SK-N-SH (cell line): Measurements from ENCODE around the gene LDB2.

ENCODE experiments used
- ELF1 ChIP-seq: IDR thresholded peaks from 2 replicates; pipeline ENCODE4 v1.4.0; 2012
- MAX ChIP-seq: IDR thresholded peaks from 2 replicates; pipeline ENCODE4 v1.4.0; 2012; ENCODE audit warnings: low read depth
- MXI1 ChIP-seq: IDR thresholded peaks from 2 replicates; pipeline ENCODE4 v1.6.1; 2012; ENCODE audit warnings: mild to moderate bottlenecking, low read depth, low read length, improper control_type of control experiment
- NFIC ChIP-seq: IDR thresholded peaks from 2 replicates; pipeline ENCODE4 v1.4.0; 2012; ENCODE audit warnings: borderline replicate concordance
- POLR2AphosphoS5 ChIP-seq: IDR thresholded peaks from 2 replicates; pipeline ENCODE4 v1.6.1; 2012; ENCODE audit warnings: low read depth, low read length
- SIN3A ChIP-seq: IDR thresholded peaks from 2 replicates; pipeline ENCODE4 v1.6.1; 2012; ENCODE audit warnings: low read depth, mild to moderate bottlenecking, low read length, moderate library complexity, borderline replicate concordance
- SMC3 ChIP-seq: IDR thresholded peaks from 2 replicates; pipeline ENCODE4 v1.6.1; 2012; ENCODE audit warnings: low read depth, low read length, improper control_type of control experiment
- TAF1 ChIP-seq: IDR thresholded peaks from 2 replicates; pipeline ENCODE4 v1.6.1; 2012; ENCODE audit warnings: low read depth, mild to moderate bottlenecking, low read length, moderate library complexity, borderline replicate concordance
- YY1 ChIP-seq: IDR thresholded peaks from 2 replicates; pipeline ENCODE4 v1.4.0; 2012; ENCODE audit warnings: low read depth, mild to moderate bottlenecking
- TF ChIP-seq, protein P1 (sequence below): fragments of 200-600 bp; sonication (generic); IDR thresholded peaks from 2 replicates; pipeline ENCODE4 v1.6.1; 2017; ENCODE audit warnings: antibody characterized with exemption, mild to moderate bottlenecking, moderate library complexity
- TF ChIP-seq, protein P2 (sequence below): IDR thresholded peaks from 2 replicates; pipeline ENCODE4 v1.4.0; 2012; ENCODE audit warnings: low read depth, borderline replicate concordance

GRCh38 chr4:16574981-16575380 is 323.5 kb downstream of the LDB2 start:
- TF ChIP-seq, protein P1, sequence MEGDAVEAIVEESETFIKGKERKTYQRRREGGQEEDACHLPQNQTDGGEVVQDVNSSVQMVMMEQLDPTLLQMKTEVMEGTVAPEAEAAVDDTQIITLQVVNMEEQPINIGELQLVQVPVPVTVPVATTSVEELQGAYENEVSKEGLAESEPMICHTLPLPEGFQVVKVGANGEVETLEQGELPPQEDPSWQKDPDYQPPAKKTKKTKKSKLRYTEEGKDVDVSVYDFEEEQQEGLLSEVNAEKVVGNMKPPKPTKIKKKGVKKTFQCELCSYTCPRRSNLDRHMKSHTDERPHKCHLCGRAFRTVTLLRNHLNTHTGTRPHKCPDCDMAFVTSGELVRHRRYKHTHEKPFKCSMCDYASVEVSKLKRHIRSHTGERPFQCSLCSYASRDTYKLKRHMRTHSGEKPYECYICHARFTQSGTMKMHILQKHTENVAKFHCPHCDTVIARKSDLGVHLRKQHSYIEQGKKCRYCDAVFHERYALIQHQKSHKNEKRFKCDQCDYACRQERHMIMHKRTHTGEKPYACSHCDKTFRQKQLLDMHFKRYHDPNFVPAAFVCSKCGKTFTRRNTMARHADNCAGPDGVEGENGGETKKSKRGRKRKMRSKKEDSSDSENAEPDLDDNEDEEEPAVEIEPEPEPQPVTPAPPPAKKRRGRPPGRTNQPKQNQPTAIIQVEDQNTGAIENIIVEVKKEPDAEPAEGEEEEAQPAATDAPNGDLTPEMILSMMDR = no peak
- TF ChIP-seq TAF1 (no peak), SMC3 (no peak), POLR2AphosphoS5 (no peak), MXI1 (no peak), NFIC (no peak), YY1 (no peak), ELF1 (no peak), SIN3A (no peak), MAX (no peak)
- TF ChIP-seq, protein P2, sequence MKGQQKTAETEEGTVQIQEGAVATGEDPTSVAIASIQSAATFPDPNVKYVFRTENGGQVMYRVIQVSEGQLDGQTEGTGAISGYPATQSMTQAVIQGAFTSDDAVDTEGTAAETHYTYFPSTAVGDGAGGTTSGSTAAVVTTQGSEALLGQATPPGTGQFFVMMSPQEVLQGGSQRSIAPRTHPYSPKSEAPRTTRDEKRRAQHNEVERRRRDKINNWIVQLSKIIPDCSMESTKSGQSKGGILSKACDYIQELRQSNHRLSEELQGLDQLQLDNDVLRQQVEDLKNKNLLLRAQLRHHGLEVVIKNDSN = no peak
